GDM1 (cell line): ENCODE results near the gene CS.
A peak's percentile ranks its signal among the peaks of the same experiment; 100 is the strongest.

Experiments used
- DNase-seq: peaks from one replicate; lab custom pipeline; 2025; lab: John Stamatoyannopoulos, UW

CS gene

DNA sequence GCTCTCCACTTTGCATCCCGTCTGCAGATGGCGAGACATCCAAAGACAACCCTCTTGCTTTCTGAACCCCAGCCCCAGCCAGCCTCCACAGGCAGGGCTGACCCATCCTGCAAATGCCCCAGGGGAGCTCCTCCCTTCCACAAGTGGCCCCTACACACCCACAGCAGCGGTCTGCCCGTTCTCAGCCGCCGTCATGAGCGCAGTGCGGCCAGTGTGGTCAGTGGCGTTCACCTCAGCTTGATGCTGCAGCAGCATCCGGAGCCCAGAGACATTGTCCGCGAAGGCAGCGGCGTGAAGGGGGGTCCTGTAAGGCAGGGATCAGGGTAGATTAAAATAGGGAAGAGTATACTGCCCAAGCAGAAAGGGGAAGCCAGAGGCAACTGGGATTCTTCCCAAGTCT, 55.6 kb downstream of the CS start:
- DNase-seq: no peak

DNA sequence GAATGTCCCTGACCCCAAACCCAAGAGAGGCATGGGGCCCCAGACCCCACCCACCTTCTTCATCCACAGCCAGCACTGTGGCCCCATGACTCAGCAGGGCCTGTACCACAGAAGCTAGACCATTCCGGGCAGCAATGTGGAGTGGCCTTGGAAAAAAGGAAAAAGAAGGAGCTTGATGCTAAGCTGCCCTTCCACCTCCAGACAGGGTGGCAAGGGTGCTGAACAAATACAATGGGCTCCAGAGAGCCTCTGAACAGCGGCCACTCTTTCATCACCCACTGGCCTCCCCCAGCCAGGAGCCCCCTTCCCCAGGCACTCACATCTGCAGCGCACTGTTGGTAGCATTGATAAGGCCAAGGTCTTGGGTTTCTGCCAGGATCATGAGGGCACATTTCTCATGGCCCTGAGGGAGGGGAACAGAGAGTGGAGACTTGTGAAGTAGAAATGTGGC, 56.4 kb downstream of the CS start:
- DNase-seq: no peak

DNA sequence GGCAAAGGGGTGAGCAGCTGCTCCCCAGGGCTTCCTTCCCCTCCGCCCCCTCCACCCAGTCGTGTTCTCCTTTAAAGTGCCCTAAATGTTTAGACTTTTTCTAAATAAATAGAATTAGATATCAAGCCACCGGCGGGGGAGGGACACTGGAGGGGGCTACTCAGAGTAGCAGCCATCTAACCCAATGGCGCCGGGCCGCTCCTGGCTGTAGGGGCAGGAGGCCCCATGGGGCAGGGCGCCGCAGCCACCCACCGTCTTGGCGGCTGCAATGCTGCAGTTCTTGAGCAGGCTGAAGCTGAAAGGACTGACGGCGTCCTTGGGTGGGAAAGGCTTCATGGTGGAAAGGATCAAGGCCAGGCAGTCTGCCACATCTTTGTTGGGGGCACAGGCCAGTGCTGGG, 57.1 kb downstream of the CS start:
- DNase-seq: no peak

DNA sequence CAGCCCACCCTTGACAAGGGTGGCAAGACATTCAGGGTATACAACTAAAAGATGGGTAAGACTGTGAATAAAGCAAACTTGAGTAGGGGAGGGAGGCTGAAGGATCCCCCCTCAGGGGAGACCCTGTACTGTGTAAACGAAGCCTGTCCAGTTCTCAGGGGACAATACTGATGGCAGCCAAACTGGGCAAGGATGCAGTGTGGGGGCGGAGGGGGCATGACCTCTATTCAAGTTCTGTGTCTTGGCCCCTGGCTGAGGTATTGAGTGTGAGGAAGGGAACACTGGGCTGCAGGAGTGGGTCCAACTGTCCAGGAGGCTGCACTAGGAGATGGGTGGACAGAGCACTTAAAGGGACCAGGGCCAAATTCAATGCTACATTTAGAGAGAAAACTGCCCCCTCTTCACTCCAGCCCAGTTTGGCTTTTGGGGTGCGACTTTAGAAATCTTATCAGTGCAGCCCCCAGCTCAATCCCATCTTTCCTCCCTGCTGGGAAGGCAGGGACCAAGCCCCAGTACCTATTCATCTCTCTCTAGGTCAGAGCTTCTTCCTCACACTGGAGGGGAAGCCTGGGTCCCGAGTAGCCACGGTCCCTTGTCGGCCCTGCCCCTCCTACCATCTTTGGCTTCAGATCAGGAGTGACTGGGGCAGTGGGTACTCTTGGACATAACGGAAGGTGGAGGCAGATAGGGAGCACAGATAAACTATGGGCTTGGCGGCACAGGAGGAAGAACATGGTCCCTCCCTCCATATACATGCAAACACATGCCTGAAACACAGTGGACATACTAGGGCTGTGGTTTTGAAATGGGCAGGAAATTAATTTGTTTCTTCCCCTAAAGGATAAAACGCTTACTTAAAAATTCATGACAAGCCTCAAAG, 58.5 kb downstream of the CS start:
- DNase-seq: no peak

DNA sequence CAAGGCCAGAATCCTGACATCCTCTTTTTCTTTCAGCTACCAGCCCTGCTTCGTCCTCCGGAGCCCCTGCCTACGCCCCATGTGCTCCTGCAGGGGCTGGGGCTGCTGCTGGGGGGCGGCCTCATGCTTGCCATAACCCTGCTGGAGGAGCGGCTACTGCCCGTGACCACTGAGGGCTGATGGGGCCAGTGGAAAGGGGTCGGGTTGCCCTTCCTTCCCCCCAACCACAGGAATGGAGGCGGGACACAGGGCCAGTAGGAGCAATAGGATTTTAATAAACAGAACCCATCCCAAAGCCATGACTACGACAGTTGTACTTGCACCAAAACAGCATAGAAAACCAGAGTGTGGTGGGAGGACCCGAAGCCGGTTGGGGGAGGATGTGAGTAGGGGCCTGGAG, 62.6 kb downstream of the CS start:
- no peak for DNase-seq

DNA sequence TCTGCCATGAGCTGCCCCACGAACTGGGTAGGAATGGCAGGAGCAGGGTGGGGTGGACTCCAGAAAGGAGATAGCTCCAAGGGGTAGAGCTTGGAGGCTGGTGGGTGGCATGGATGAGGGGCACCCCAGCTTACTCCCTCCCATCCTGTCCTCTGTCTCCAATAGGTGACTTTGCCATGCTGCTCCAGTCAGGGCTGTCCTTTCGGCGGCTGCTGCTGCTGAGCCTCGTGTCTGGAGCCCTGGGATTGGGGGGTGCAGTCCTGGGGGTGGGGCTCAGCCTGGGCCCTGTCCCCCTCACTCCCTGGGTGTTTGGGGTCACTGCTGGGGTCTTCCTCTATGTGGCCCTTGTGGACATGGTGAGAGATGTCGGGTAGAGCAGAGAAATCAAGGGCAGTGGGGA, 63.1 kb downstream of the CS start:
- no peak for DNase-seq

DNA sequence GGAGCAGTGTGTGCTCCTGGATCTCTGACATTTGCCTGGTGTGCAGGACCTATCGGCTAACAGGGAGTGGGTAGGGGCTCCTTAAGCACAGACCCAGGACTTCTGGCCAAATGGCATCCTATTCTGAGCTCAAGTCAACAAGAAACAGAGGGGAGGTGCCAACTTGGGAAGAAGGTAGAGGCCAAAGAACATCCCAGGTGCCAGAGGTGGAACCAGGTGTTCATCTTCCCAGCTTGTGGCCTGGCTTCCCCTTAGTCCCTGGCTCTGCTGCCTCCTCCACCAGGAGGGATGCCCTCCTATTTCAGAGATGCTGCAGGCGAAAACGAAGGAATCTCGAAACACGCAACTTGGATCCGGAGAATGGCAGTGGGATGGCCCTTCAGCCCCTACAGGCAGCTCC, 64.0 kb downstream of the CS start:
- DNase-seq: no peak

DNA sequence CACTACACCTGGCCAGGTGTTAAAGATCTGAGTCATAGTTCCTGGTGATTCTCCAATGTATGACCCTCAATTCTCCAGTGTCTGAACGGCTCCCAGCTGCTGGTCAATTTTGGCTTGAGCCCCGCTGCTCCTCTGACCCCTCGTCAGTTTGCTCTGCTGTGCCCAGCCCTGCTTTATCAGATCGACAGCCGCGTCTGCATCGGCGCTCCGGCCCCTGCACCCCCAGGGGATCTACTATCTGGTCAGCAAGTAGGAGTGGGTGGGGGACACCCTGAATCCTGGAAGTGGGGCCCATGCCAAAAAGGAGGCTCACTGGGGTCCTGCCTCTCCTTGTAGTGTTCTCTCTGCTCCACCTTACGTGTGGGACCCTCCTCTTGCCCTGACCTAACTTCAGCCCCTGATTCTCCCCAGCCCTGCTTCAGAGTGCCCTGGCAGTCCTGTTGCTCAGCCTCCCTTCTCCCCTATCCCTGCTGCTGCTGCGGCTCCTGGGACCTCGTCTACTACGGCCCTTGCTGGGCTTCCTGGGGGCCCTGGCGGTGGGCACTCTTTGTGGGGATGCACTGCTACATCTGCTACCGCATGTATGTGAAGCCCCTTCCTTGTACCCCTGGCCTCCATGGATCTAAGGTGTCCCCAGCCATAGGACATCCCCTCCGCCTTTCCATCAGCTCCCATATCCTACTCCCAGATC, 65.2 kb downstream of the CS start:
- DNase-seq: no peak

DNA sequence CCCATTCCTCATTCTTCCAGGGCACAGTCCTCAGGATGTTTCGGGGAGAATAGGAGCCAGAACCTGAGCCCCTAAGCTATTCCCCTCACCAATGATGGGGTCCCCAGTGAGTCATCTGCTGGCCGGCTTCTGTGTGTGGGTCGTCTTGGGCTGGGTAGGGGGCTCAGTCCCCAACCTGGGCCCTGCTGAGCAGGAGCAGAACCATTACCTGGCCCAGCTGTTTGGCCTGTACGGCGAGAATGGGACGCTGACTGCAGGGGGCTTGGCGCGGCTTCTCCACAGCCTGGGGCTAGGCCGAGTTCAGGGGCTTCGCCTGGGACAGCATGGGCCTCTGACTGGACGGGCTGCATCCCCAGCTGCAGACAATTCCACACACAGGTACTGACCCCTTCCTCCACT, 68.9 kb downstream of the CS start:
- DNase-seq: no peak

DNA sequence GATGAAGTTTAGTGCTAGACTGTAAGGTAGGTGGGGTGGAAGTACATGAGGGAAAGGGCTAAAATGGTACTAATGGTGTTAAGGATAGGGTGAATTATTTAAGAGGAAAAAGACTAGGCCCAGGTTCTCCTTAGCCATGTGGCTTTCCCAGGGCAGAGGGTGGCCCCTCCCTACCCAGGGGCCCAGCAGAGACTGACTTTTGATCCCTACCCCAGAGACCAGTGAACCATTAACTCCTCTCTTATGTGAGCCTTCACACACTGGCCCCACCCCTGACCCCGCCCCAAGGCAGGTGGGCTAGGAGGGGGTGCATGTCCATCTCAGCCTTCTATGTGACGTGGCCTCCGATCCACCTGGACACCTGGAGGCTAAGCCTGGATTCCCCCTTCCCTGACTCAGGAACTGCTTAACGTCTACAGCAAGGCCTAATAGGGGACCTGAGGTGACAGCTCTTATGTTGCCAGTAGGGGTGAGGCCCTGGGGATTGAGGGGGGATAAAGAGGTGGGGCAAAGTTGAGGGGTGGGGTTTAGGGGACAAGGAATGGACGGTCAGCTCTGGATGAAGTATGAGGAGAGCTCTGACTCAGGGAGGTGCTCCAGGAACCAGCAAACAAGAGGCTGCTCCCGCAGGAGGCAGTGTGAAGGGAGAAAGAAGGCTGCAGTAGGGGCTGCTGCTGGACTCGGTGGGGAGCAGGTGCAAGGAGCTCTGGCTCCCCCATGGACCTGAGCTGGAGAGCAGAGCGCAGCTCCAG, 69.5 kb downstream of the CS start:
- DNase-seq: no peak

DNA sequence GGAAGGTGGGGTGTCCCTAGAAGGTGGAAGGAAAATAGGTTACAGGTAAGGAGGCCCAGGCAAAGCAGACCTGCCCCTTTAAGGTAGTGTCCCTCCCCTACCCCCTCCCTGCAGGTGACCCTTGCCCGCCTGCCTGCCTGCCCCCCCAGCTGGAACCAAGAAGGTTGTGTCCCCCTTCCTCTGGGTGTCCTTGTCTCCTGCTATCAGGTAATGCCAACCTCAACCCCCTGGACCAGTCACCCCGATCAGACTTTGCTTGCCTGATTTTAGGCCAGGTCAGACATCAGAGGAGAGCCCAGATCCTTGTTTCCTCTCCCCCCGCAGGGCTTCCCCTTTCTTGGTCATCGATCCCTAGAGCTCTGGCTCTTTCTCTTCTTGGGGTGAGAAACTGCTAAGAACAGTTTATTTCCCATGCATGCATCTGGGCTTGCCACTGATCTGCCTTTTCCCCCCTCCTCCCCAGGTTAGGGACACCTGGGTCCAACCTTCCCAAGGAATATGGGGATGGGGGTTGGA, 70.2 kb downstream of the CS start, which contains the start of gene SLC39A5:
SLC39A5 (plus strand) TSS at position 136 of the 516 bp plus-strand sequence. CDS start 1,224 bp downstream, outside the sequence.
- DNase-seq: no peak

DNA sequence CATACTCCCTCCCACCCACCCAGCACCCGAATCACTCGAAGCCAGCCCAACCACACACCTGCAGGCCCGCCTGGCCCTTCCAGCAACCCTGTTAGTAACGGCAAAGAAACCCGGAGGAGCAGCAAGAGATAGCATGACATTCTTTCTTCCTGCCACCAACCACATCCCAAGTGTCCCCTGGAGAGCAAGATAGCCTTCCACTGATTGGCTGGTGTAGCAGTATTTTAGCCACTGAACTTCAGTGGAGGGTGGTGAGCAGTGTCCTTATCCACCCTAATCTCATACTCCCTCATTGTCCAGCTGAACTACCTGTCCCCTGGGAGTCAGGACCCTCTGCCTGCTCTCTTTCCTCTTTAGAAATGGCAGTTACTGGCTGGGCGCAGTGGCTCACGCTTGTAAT, 71.0 kb downstream of the CS start:
- DNase-seq: no peak

DNA sequence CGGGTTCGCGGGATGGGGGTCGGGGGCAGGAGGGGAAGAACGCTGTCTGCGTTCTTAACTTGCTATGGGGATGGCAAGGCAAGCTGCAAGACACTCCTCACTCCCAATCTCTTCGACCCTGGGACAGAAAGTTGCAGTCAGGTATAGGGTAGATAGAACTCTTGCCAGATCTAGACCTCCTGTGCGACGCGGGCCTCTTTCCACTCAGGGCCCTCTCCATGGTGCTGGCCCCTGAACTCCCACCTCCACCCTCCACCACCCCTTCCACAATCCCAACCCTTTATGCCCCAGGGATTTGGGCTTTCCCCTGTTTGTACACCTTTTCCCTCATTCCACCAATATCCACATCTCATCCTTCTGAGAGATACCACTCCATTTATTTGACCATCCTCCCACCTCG, 75.2 kb downstream of the CS start:
- DNase-seq: no peak

DNA sequence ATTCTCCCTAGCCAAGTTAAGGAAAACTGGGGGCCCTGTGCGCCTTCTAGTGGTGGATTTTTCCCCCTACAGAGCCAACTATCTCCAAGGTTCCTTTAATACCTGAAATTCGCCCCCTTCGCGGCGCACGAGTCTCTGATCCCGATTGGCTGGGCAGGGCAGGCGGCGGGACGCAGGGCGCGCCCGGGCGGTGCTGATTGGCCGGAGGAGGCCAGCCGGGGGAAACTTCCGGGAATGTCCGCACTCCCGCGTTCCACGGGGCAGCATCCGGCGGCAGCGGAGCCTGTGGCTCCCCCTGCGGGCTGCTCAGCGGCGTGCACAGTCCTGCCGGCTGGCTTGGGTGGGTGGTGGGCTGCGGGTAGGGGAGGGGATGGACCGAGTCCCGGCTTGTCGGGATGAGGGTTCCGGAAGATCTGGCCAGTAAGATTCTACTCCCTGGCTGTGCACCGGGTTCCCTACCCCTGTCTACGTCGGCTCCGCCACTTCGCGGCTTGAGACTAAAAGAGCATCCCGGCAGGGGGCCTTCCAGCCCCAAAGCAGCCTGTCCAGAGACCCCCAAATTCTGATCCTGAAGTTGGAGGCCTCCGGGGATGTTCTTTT, 75.9 kb downstream of the CS start, which contains the start of gene NABP2:
NABP2 (plus strand) TSS at position 241 of the 600 bp plus-strand sequence. CDS start 515 bp downstream, outside the sequence.
- DNase-seq: peak; percentile 96

DNA sequence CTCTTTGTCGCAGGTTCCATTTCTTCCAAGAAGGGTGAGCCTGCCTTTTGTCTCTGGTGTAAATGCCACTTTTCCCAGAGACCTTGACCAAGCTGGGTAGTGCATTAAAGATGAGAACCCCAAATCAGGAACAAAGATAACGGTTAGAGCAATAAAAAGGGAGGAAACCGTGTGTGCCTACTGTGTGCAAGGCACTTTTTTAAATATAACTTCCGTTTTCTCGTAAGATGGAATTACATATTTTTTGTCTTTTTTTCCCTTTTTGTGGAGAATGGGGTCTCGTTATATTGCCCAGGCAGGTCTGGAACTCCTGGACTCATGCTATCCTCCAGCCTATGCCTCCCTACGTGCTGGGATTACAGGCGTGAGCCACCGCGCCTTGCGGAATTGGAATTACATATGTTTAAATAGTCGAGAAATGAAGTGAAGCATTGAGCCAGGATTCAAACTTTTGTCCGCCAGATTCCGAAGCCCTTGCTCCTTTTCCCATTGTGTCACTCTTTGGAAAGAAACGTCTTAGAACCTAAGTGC, 76.5 kb downstream of the CS start:
- DNase-seq: no peak

DNA sequence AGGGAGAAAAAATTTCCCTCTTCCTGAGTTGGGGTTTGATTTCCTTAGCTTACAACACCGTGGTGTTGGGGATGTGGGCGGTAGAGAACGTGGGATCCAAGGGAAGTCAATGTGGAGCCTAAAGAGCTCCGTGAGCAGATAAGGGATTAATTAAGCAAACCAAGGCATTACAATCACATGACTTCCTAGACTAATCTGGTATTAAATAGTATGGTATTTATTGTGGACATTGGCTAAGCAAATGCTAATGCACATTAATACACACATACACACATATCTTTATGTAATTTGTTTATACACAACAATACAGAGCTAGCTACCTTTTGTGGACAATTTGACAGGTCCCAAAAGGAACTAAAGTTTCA, 77.6 kb downstream of the CS start:
- DNase-seq: no peak

DNA sequence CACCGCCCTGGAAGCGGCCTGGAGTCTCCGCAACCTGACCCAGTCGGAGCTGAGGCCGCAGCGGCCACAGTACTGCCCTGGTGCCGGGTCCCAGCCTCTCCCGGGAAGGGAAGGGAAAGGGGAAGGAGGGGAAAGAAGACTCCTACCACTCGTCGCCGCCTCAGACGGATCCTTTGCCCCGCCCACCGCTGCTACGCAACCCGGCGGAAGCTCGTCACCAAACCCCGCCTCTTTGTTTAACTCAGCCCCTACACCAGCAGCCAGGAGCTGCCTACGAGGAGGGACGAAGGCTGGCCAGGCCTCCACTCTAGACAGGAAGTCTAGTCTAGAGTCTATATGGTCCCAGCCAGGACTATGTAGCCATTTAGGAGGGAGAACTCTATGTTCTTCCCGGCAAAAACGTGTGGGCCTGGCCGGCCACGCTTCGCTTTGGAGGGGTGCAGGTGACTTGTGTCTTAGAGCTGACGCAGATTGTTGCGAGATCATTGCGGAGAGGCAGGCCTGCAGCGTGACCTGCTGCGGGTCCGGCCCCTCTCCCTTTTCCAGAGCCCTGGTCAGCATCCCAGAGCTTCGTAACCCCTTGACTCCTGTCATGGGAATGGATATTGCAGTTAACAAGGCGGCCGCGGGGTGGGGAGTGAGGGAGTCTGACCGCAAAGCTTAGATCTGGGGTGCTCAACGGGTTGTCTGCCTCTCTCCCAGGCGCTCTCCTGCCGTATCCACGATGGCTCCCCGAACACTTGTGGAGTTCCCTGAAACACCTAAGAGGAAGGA, 78.2 kb downstream of the CS start, which contains the start of gene RNF41:
RNF41 (minus strand) TSS at position 166 of the 774 bp plus-strand sequence. CDS start 7,875 bp downstream, outside the sequence.
- DNase-seq: peak; percentile 90
